ENCODE results near the gene FGFR2.

FGFR2 gene

GRCh38 chr10:121452581-121452980 lies 145.7 kb downstream of the FGFR2 start:
- H3K4me1 Mint-ChIP-seq, result no peaks in the 10 kb centered on the region

GRCh38 chr10:121450247-121450646 lies 148.0 kb downstream of the FGFR2 start:
- DNase-seq (ENCODE audit: low spot score in 2 of 2), result no peak
- no peaks in the 10 kb centered on the region for H3K36me3 Mint-ChIP-seq (ENCODE audit: insufficient read depth)
- H3K27me3 Mint-ChIP-seq, result no peaks in the 10 kb centered on the region
- no peak overlapping the region for H3K27ac Mint-ChIP-seq (ENCODE audit: low read depth)
- ATAC-seq (replicated peaks; ENCODE audit: extremely low read depth, poor library complexity, severe bottlenecking), result no peak
- H3K9me3 Mint-ChIP-seq, result no peaks in the 10 kb centered on the region
- H3K4me3 Mint-ChIP-seq, result no peak overlapping the region
- no peaks in the 10 kb centered on the region for H3K4me1 Mint-ChIP-seq

More at GRCh38 chr10:121452581-121452980, 145.7 kb downstream of the FGFR2 start:
- DNase-seq (ENCODE audit: low spot score in 2 of 2) (no peak), ATAC-seq (replicated peaks; ENCODE audit: extremely low read depth, poor library complexity, severe bottlenecking) (no peak)
- Mint-ChIP-seq H3K36me3 (ENCODE audit: insufficient read depth) (no peaks in the 10 kb centered on the region), H3K27me3 (no peaks in the 10 kb centered on the region), H3K9me3 (no peaks in the 10 kb centered on the region), H3K4me3 (no peak overlapping the region), H3K27ac (ENCODE audit: low read depth) (no peak overlapping the region)

- no peak for ATAC-seq (replicated peaks; ENCODE audit: extremely low read depth, poor library complexity, severe bottlenecking)
- DNase-seq (ENCODE audit: low spot score in 2 of 2), result no peak
- H3K9me3 Mint-ChIP-seq, result no peaks in the 10 kb centered on the region
- no peak overlapping the region for H3K4me3 Mint-ChIP-seq
- no peaks in the 10 kb centered on the region for H3K36me3 Mint-ChIP-seq (ENCODE audit: insufficient read depth)
- no peaks in the 10 kb centered on the region for H3K4me1 Mint-ChIP-seq
- H3K27ac Mint-ChIP-seq (ENCODE audit: low read depth), result no peak overlapping the region
- no peaks in the 10 kb centered on the region for H3K27me3 Mint-ChIP-seq
Measured at GRCh38 chr10:121449482-121449924, 148.7 kb downstream of the FGFR2 start.

- no peaks in the 10 kb centered on the region for H3K27me3 Mint-ChIP-seq
- ATAC-seq (replicated peaks; ENCODE audit: extremely low read depth, poor library complexity, severe bottlenecking) (no peak), DNase-seq (ENCODE audit: low spot score in 2 of 2) (no peak)
- H3K4me3 Mint-ChIP-seq, result no peak overlapping the region
- H3K9me3 Mint-ChIP-seq, result no peaks in the 10 kb centered on the region
- H3K4me1 Mint-ChIP-seq, result no peaks in the 10 kb centered on the region
- H3K36me3 Mint-ChIP-seq (ENCODE audit: insufficient read depth), result no peaks in the 10 kb centered on the region
- no peak overlapping the region for H3K27ac Mint-ChIP-seq (ENCODE audit: low read depth)
Measured at GRCh38 chr10:121448766-121449421, 149.3 kb downstream of the FGFR2 start.

- H3K36me3 Mint-ChIP-seq (ENCODE audit: insufficient read depth), result no peaks in the 10 kb centered on the region
- no peak overlapping the region for H3K27ac Mint-ChIP-seq (ENCODE audit: low read depth)
- H3K9me3 Mint-ChIP-seq, result no peaks in the 10 kb centered on the region
- H3K27me3 Mint-ChIP-seq, result no peaks in the 10 kb centered on the region
- DNase-seq (ENCODE audit: low spot score in 2 of 2), result no peak
- no peak for ATAC-seq (replicated peaks; ENCODE audit: extremely low read depth, poor library complexity, severe bottlenecking)
- no peak overlapping the region for H3K4me3 Mint-ChIP-seq
- H3K4me1 Mint-ChIP-seq, result no peaks in the 10 kb centered on the region
Measured at GRCh38 chr10:121444520-121445165, 153.6 kb downstream of the FGFR2 start.

- Mint-ChIP-seq H3K4me1 (no peaks in the 10 kb centered on the region), H3K4me3 (no peak overlapping the region), H3K27me3 (no peaks in the 10 kb centered on the region), H3K27ac (ENCODE audit: low read depth) (no peak overlapping the region), H3K36me3 (ENCODE audit: insufficient read depth) (no peaks in the 10 kb centered on the region), H3K9me3 (no peaks in the 10 kb centered on the region)
- DNase-seq (ENCODE audit: low spot score in 2 of 2) (no peak), ATAC-seq (replicated peaks; ENCODE audit: extremely low read depth, poor library complexity, severe bottlenecking) (no peak)
Measured at GRCh38 chr10:121442086-121442935, 155.9 kb downstream of the FGFR2 start.

GRCh38 chr10:121440461-121440860 lies 157.8 kb downstream of the FGFR2 start:
- H3K36me3 Mint-ChIP-seq (ENCODE audit: insufficient read depth), result no peaks in the 10 kb centered on the region
- DNase-seq (ENCODE audit: low spot score in 2 of 2) (no peak), ATAC-seq (replicated peaks; ENCODE audit: extremely low read depth, poor library complexity, severe bottlenecking) (no peak)
- H3K9me3 Mint-ChIP-seq, result no peaks in the 10 kb centered on the region
- H3K27ac Mint-ChIP-seq (ENCODE audit: low read depth), result no peak overlapping the region
- H3K4me3 Mint-ChIP-seq, result no peak overlapping the region
- H3K27me3 Mint-ChIP-seq, result no peaks in the 10 kb centered on the region
- no peaks in the 10 kb centered on the region for H3K4me1 Mint-ChIP-seq

- ATAC-seq (replicated peaks; ENCODE audit: extremely low read depth, poor library complexity, severe bottlenecking), result no peak
- H3K4me1 Mint-ChIP-seq, result no peaks in the 10 kb centered on the region
Measured at GRCh38 chr10:121438333-121438732, 159.9 kb downstream of the FGFR2 start.

GRCh38 chr10:121437596-121437995 lies 160.6 kb downstream of the FGFR2 start:
- no peaks in the 10 kb centered on the region for H3K27me3 Mint-ChIP-seq
- ATAC-seq (replicated peaks; ENCODE audit: extremely low read depth, poor library complexity, severe bottlenecking) (no peak), DNase-seq (ENCODE audit: low spot score in 2 of 2) (no peak)
- no peaks in the 10 kb centered on the region for H3K4me1 Mint-ChIP-seq
- no peak overlapping the region for H3K27ac Mint-ChIP-seq (ENCODE audit: low read depth)
- no peaks in the 10 kb centered on the region for H3K9me3 Mint-ChIP-seq
- no peak overlapping the region for H3K4me3 Mint-ChIP-seq
- H3K36me3 Mint-ChIP-seq (ENCODE audit: insufficient read depth), result no peaks in the 10 kb centered on the region

More at GRCh38 chr10:121438333-121438732, 159.9 kb downstream of the FGFR2 start:
- Mint-ChIP-seq H3K36me3 (ENCODE audit: insufficient read depth) (no peaks in the 10 kb centered on the region), H3K9me3 (no peaks in the 10 kb centered on the region), H3K27me3 (no peaks in the 10 kb centered on the region), H3K4me3 (no peak overlapping the region), H3K27ac (ENCODE audit: low read depth) (no peak overlapping the region)
- DNase-seq (ENCODE audit: low spot score in 2 of 2), result no peak

- H3K4me3 Mint-ChIP-seq, result no peak overlapping the region
- no peak for DNase-seq (ENCODE audit: low spot score in 2 of 2)
Measured at GRCh38 chr10:121436630-121437341, 161.5 kb downstream of the FGFR2 start.

GRCh38 chr10:121436281-121436629 lies 162.0 kb downstream of the FGFR2 start:
- H3K36me3 Mint-ChIP-seq (ENCODE audit: insufficient read depth), result no peaks in the 10 kb centered on the region
- H3K9me3 Mint-ChIP-seq, result no peaks in the 10 kb centered on the region
- H3K27ac Mint-ChIP-seq (ENCODE audit: low read depth), result no peak overlapping the region
- no peaks in the 10 kb centered on the region for H3K27me3 Mint-ChIP-seq
- H3K4me3 Mint-ChIP-seq, result no peak overlapping the region
- ATAC-seq (replicated peaks; ENCODE audit: extremely low read depth, poor library complexity, severe bottlenecking), result no peak
- DNase-seq (ENCODE audit: low spot score in 2 of 2), result no peak
- H3K4me1 Mint-ChIP-seq, result no peaks in the 10 kb centered on the region

More at GRCh38 chr10:121436630-121437341, 161.5 kb downstream of the FGFR2 start:
- no peak for ATAC-seq (replicated peaks; ENCODE audit: extremely low read depth, poor library complexity, severe bottlenecking)
- no peaks in the 10 kb centered on the region for H3K27me3 Mint-ChIP-seq
- no peaks in the 10 kb centered on the region for H3K36me3 Mint-ChIP-seq (ENCODE audit: insufficient read depth)
- H3K4me1 Mint-ChIP-seq, result no peaks in the 10 kb centered on the region
- H3K9me3 Mint-ChIP-seq, result no peaks in the 10 kb centered on the region
- no peak overlapping the region for H3K27ac Mint-ChIP-seq (ENCODE audit: low read depth)

- DNase-seq (ENCODE audit: low spot score in 2 of 2) (no peak), ATAC-seq (replicated peaks; ENCODE audit: extremely low read depth, poor library complexity, severe bottlenecking) (no peak)
- no peaks in the 10 kb centered on the region for H3K27me3 Mint-ChIP-seq
- no peaks in the 10 kb centered on the region for H3K9me3 Mint-ChIP-seq
- no peaks in the 10 kb centered on the region for H3K36me3 Mint-ChIP-seq (ENCODE audit: insufficient read depth)
- H3K27ac Mint-ChIP-seq (ENCODE audit: low read depth), result no peak overlapping the region
- H3K4me3 Mint-ChIP-seq, result no peak overlapping the region
- no peaks in the 10 kb centered on the region for H3K4me1 Mint-ChIP-seq
Measured at GRCh38 chr10:121435099-121435875, 163.0 kb downstream of the FGFR2 start.

Data from central memory CD8-positive, alpha-beta T cell (primary cell).